H1 (cell line): ENCODE measurements around the gene TMEM114. TPM values are rescaled to one million over a fixed set of nuclear protein-coding genes. Genes with fewer than 3 reads are reported as not detected.

Experiments used
- CTCF ChIA-PET: fragments of 300-600 bp; sonication (Branson Sonifier 250); formaldehyde crosslinking; loops from one replicate; lab custom pipeline; 2021; ENCODE audit not compliant: partially characterized antibody; lab: Charles Lee
- POLR2A ChIA-PET: fragments of 300-600 bp; sonication (Branson Sonifier 250); formaldehyde crosslinking; loops from one replicate; lab custom pipeline; 2021; ENCODE audit warnings: inconsistent platforms; ENCODE audit not compliant: partially characterized antibody; lab: Charles Lee
- DNase-seq, 2 experiments: peaks; one replicate each; pipeline versions ENCODE4 v3.0.0 to v3.0.0-alpha.2; 2010 to 2022; ENCODE audit warnings: low spot score in 2 of 2, low read depth in 1 of 2, mixed read lengths in 1 of 2
- FAIRE-seq: peaks from 2 replicates; lab custom pipeline; 2011; peaks lifted over from hg19 to GRCh38; lab: Jason Lieb, UNC
- H2AFZ ChIP-seq: 2 replicates; pipeline ENCODE4 v1.8.1; 2012; ENCODE audit warnings: low read length, inconsistent platforms
- H2AK5ac ChIP-seq: 2 replicates; pipeline ENCODE4 v1.6.1; 2013; ENCODE audit warnings: low read depth, low read length
- H2BK120ac ChIP-seq: replicated peaks from 2 replicates; pipeline ENCODE3; 2013; ENCODE audit warnings: low read depth, low read length, inconsistent platforms
- H2BK12ac ChIP-seq: 2 replicates; pipeline ENCODE4 v1.6.1; 2013; ENCODE audit warnings: low read depth, low read length
- H2BK15ac ChIP-seq: 2 replicates; pipeline ENCODE4 v1.6.1; 2013; ENCODE audit warnings: low read length
- H2BK20ac ChIP-seq: 2 replicates; pipeline ENCODE4 v1.6.1; 2013; ENCODE audit warnings: low read length
- H2BK5ac ChIP-seq: 2 replicates; pipeline ENCODE4 v1.6.1; 2013; ENCODE audit warnings: low read depth, low read length
- H3K14ac ChIP-seq: 2 replicates; pipeline ENCODE4 v1.6.1; 2013; ENCODE audit warnings: inconsistent platforms; ENCODE audit not compliant: insufficient read length
- H3K18ac ChIP-seq: 2 replicates; pipeline ENCODE4 v1.6.1; 2013; ENCODE audit warnings: low read length; ENCODE audit errors: extremely low read depth
- H3K23ac ChIP-seq: 2 replicates; pipeline ENCODE4 v1.6.1; 2013; ENCODE audit warnings: inconsistent platforms; ENCODE audit not compliant: insufficient read length
- H3K23me2 ChIP-seq: 2 replicates; pipeline ENCODE4 v1.6.1; 2013; ENCODE audit warnings: low read depth, low read length
- H3K27ac ChIP-seq: 2 replicates; pipeline ENCODE4 v1.6.1; 2011; ENCODE audit warnings: low read depth, low read length, inconsistent platforms
- H3K27me3 ChIP-seq, 4 experiments: replicated peaks in 1 of 4; 1 replicate in 1 of 4; 2 replicates in 3 of 4; pipeline versions ENCODE4 v1.6.1 to v1.8.1; 2011 to 2013; ENCODE audit warnings: low read length in 3 of 4, mild to moderate bottlenecking in 3 of 4, inconsistent platforms in 2 of 4, mixed read lengths in 2 of 4, moderate library complexity in 1 of 4; ENCODE audit not compliant: control insufficient read depth in 3 of 4, insufficient read depth in 3 of 4; ENCODE audit errors: extremely low read depth in 1 of 4
- H3K36me3 ChIP-seq, 4 experiments: 2 replicates each; pipeline versions ENCODE4 v1.6.1 to v1.8.1; 2011 to 2013; ENCODE audit warnings: mild to moderate bottlenecking in 4 of 4, low read length in 3 of 4, moderate library complexity in 2 of 4, control low read depth in 1 of 4, inconsistent platforms in 1 of 4; ENCODE audit not compliant: insufficient read depth in 4 of 4, control insufficient read depth in 2 of 4
- H3K4ac ChIP-seq: replicated peaks from 2 replicates; pipeline ENCODE3; 2013; ENCODE audit warnings: low read length, low read depth, mixed read lengths, inconsistent platforms; ENCODE audit not compliant: insufficient read length
- H3K4me1 ChIP-seq, 4 experiments: replicated peaks in 1 of 4; 1 replicate in 1 of 4; 2 replicates in 3 of 4; pipeline versions ENCODE4 v1.6.1 to v1.8.1; 2011 to 2013; ENCODE audit warnings: low read length in 3 of 4, inconsistent platforms in 2 of 4, mixed read lengths in 1 of 4; ENCODE audit not compliant: insufficient read depth in 4 of 4, control insufficient read depth in 3 of 4
- H3K4me2 ChIP-seq, 2 experiments: 2 replicates each; pipeline versions ENCODE4 v1.6.1 to v1.8.1; 2011 to 2013; ENCODE audit warnings: low read depth in 2 of 2, low read length in 2 of 2, control low read depth in 1 of 2, inconsistent platforms in 1 of 2, mild to moderate bottlenecking in 1 of 2; ENCODE audit not compliant: insufficient read depth in 1 of 2
- H3K4me3 ChIP-seq, 4 experiments: fragments of 200-600, 300-600 bp in 1 of 4; sonication (generic), shearing (Covaris generic), sonication (Bioruptor Twin) in 1 of 4; 2 replicates each; pipeline versions ENCODE4 v1.5.1 to v1.8.1; 2011 to 2016; ENCODE audit warnings: low read length in 4 of 4, low read depth in 3 of 4, control low read depth in 2 of 4, inconsistent platforms in 2 of 4, mild to moderate bottlenecking in 2 of 4, mixed read lengths in 1 of 4, moderate library complexity in 1 of 4; ENCODE audit not compliant: insufficient read depth in 2 of 4; ENCODE audit errors: extremely low read depth in 1 of 4
- H3K56ac ChIP-seq: replicated peaks from 2 replicates; pipeline ENCODE3; 2013; ENCODE audit warnings: low read depth, mild to moderate bottlenecking, mixed read lengths, low read length, inconsistent platforms; ENCODE audit not compliant: insufficient read length
- H3K79me1 ChIP-seq: 2 replicates; pipeline ENCODE4 v1.6.1; 2013; ENCODE audit warnings: low read depth, low read length, control low read depth
- H3K79me2 ChIP-seq, 2 experiments: 2 replicates each; pipeline versions ENCODE4 v1.6.1 to v1.8.1; 2012 to 2013; ENCODE audit warnings: low read length in 2 of 2, mild to moderate bottlenecking in 2 of 2, inconsistent platforms in 1 of 2; ENCODE audit not compliant: insufficient read depth in 2 of 2, control insufficient read depth in 1 of 2
- H3K9ac ChIP-seq, 4 experiments: replicated peaks in 1 of 4; 1 replicate in 1 of 4; 2 replicates in 3 of 4; pipeline versions ENCODE4 v1.6.1 to v1.8.1; 2011 to 2013; ENCODE audit warnings: low read depth in 3 of 4, low read length in 3 of 4, control low read depth in 2 of 4, mild to moderate bottlenecking in 2 of 4, moderate library complexity in 2 of 4, inconsistent platforms in 1 of 4; ENCODE audit errors: extremely low read depth in 1 of 4
- H3K9me3 ChIP-seq, 2 experiments: 2 replicates each; pipeline versions ENCODE4 v1.6.1 to v1.8.1; 2012 to 2013; ENCODE audit warnings: mild to moderate bottlenecking in 2 of 2, moderate library complexity in 2 of 2, control low read depth in 1 of 2, inconsistent platforms in 1 of 2, low read depth in 1 of 2, low read length in 1 of 2, mixed read lengths in 1 of 2; ENCODE audit not compliant: insufficient read depth in 2 of 2
- H4K20me1 ChIP-seq, 2 experiments: replicated peaks in 1 of 2; 2 replicates each; pipeline versions ENCODE3 to v1.8.1; 2011 to 2013; ENCODE audit warnings: inconsistent platforms in 2 of 2, low read length in 2 of 2, mild to moderate bottlenecking in 1 of 2; ENCODE audit not compliant: insufficient read depth in 2 of 2, control insufficient read depth in 1 of 2
- H4K5ac ChIP-seq: 2 replicates; pipeline ENCODE4 v1.6.1; 2013; ENCODE audit warnings: low read length, low read depth, mixed read lengths, inconsistent platforms; ENCODE audit not compliant: insufficient read length
- H4K8ac ChIP-seq: 2 replicates; pipeline ENCODE4 v1.8.0; 2013; ENCODE audit warnings: mild to moderate bottlenecking, moderate library complexity, low read length, inconsistent platforms; ENCODE audit not compliant: insufficient read depth; ENCODE audit errors: extremely low read depth
- H4K91ac ChIP-seq: replicated peaks from 2 replicates; pipeline ENCODE3; 2013; ENCODE audit warnings: low read length, mixed read lengths, inconsistent platforms; ENCODE audit not compliant: insufficient read length
- CHD2 ChIP-seq: IDR thresholded peaks from 2 replicates; pipeline ENCODE4 v1.6.1; 2012; ENCODE audit warnings: low read length, improper control_type of control experiment
- GABPA ChIP-seq: IDR thresholded peaks from 2 replicates; pipeline ENCODE4 v1.6.1; 2011; ENCODE audit warnings: mild to moderate bottlenecking, low read length, moderate library complexity, borderline replicate concordance; ENCODE audit not compliant: insufficient read depth
- GTF2F1 ChIP-seq: IDR thresholded peaks from 2 replicates; pipeline ENCODE4 v1.6.1; 2012; ENCODE audit warnings: low read depth, low read length, improper control_type of control experiment, borderline replicate concordance
- HDAC2 ChIP-seq, 2 experiments: fragments of 300-600 bp in 1 of 2; sonication (generic) in 1 of 2; IDR thresholded peaks; 2 replicates each; pipeline ENCODE4 v1.6.1; 2011 to 2012; ENCODE audit warnings: low read depth in 2 of 2, low read length in 2 of 2, mild to moderate bottlenecking in 2 of 2, moderate library complexity in 2 of 2, borderline replicate concordance in 1 of 2, inconsistent platforms in 1 of 2
- KDM1A ChIP-seq: fragments of 200-600, 300-600 bp; sonication (generic); IDR thresholded peaks from 2 replicates; pipeline ENCODE4 v1.7.1; 2016; ENCODE audit warnings: mild to moderate bottlenecking, low read length, borderline replicate concordance
- POU5F1 ChIP-seq: IDR thresholded peaks from 2 replicates; pipeline ENCODE4 v1.6.1; 2011; ENCODE audit warnings: low read depth, mild to moderate bottlenecking, low read length, moderate library complexity
- SP2 ChIP-seq: IDR thresholded peaks from 2 replicates; pipeline ENCODE4 v1.6.1; 2012; ENCODE audit warnings: mild to moderate bottlenecking, low read length, inconsistent platforms
- TAF7 ChIP-seq: optimal IDR thresholded peaks from 2 replicates; pipeline ENCODE3; 2011; ENCODE audit warnings: low read depth, mild to moderate bottlenecking, inconsistent platforms, low read length, moderate library complexity, borderline replicate concordance
- WGBS, 2 experiments: shearing (Covaris generic) in 1 of 2; methylation state at CpG; one replicate each; pipeline versions ENCODE4 v1.1.6 to v1.1.7; 2013 to 2015; ENCODE audit warnings: low lambda C conversion rate in 2 of 2, mixed read lengths in 2 of 2, inconsistent platforms in 1 of 2, low coverage in 1 of 2, missing lambda C conversion rate in 1 of 2; ENCODE audit not compliant: insufficient replicate concordance in 2 of 2, insufficient coverage in 1 of 2, insufficient read length in 1 of 2; ENCODE audit errors: extremely low coverage in 1 of 2, missing lambda C conversion rate in 1 of 2; 5-methylcytosine and 5-hydroxymethylcytosine counted together
- polyA plus RNA-seq, 7 experiments: library from polyadenylated mRNA; depleted of rRNA in 3 of 7; stranded (reverse) in 5 of 7; unstranded in 2 of 7; fragments of >200 nt in 5 of 7; fragments of 200-250 nt in 2 of 7; gene quantifications; 1 replicate in 5 of 7; 2 replicates in 1 of 7; 4 replicates in 1 of 7; pipeline versions ENCODE4 v1.2.1 to v1.2.3, GENCODE V29; 2011 to 2013; ENCODE audit warnings: missing spikeins in 2 of 7, mixed read lengths in 2 of 7
- total RNA-seq: library from RNA; stranded (reverse); fragmentation: NEBNext Ultra II Directional; extraction: Animal tissue kit (Norgen Biotek cat#: 25700); gene quantifications from 2 replicates; pipeline ENCODE4 v1.2.1, GENCODE V29; 2021

The TMEM114 gene
- total and polyA plus RNA-seq, 2 of the 8 experiments (the other 6 are each of a cell fraction or from before 2014, with no cell fraction given) = 1.6 to 2.9 TPM

DNA sequence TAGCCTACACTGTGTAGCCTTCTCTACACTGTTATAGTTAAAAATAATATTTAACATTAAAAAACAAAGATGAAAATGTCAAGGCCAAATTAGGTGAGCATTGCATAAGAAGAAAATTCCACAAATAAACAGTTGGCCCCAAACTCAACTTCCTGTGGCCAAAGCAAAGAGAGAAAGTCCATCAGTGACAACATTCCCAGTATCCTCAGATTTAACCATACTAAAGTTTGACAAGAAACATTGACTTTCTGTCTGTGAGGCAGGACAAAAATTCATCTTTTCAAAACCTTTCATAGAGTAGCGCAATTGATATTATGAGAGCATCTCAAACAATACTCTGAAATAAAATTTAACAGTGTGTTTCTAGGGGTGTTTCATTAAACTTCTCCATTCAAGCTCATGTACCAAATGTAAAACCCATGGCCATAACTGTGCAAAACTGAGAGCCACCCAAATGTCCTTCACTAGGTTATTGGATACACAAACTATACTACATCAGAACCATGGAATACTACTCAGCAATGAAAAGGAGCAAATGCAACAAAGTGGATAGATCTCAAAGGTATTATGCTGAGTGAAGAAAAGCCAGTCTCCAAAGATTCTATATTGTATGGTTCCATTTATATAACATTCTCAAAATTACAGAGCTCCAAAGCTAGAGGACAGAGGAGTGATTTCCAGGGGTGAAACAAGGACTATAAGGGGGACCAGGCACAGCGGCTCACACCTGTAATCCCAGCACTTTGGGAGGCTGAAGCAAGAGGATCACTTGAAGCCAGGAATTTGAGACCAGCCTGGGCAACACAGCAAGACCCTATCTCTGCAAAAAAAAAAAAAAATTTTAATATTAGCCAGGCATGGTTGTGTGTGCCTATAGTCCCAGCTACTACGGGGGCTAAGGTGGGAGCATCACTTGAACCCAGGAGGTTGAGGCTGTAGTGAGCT, 38.7 kb downstream of the TMEM114 start:
- Histone ChIP-seq H3K23ac (no peak overlapping the region), H3K18ac (no peak overlapping the region), H3K4me2 (no peak overlapping the region), H2AK5ac (no peak overlapping the region), H3K9ac (no peak overlapping the region), H3K27ac (no peak overlapping the region), H3K4me3 (no peak overlapping the region), H2BK12ac (no peak overlapping the region), H3K4me1 (peaks cover 0 to 5% (median 3%) of the 10 kb centered on the region in 4 experiments; a peak in 6 of 7 replicates), H3K4ac (no peak overlapping the region), H3K36me3 (no peaks in the 10 kb centered on the region), H3K56ac (no peak overlapping the region), H4K20me1 (no peaks in the 10 kb centered on the region), H2AFZ (no peak overlapping the region), H4K91ac (no peak overlapping the region), H2BK120ac (no peak overlapping the region), H3K23me2 (peaks cover 2% of the 10 kb centered on the region; the same call in 1 of the 2 replicates), H2BK5ac (no peak overlapping the region), H3K27me3 (peaks cover 0 to 2% (median under 1%) of the 10 kb centered on the region in 4 experiments; a peak in 3 of 7 replicates), H3K79me1 (no peaks in the 10 kb centered on the region), H3K14ac (no peak overlapping the region), H4K8ac (no peak overlapping the region), H3K9me3 (no peaks in the 10 kb centered on the region), H4K5ac (no peak overlapping the region), H3K79me2 (no peaks in the 10 kb centered on the region), H2BK15ac (no peak overlapping the region), H2BK20ac (no peak overlapping the region)
- FAIRE-seq = no peak
- DNase-seq = no peak
- CTCF ChIA-PET = interaction anchor here (0.6 to 2.0 kb wide), 3 partner anchors 20 to 1528 kb away, joined by 3 to 5 read pairs (median 4); no protein-coding TSS in a partner anchor
- POLR2A ChIA-PET = no interaction called here
- 98% methylated on average over 3 of the region's 3 CpGs; no CpG with 5 or more reads in 1 of the 2 experiments for WGBS, 2 experiments
- TF ChIP-seq GABPA = no peak
- TF ChIP-seq KDM1A = peak; percentile 60; the same call in 1 of the 2 replicates
- no peak for TF ChIP-seq TAF7
- TF ChIP-seq CHD2 = no peak
- TF ChIP-seq SP2 = no peak
- no peak for TF ChIP-seq GTF2F1
- no peak for TF ChIP-seq HDAC2 (IDR thresholded peaks at IDR 0.05; ENCODE audit: borderline replicate concordance in 1 of 2, low read depth in 2 of 2, low read length in 2 of 2)
- no peak for TF ChIP-seq POU5F1
